HG02840 (cell line): ENCODE measurements around the gene MNT.

Source experiments
- ATAC-seq: cut with Tn5 transposase; IDR thresholded peaks from one replicate; pipeline ENCODE4 v1.9.1; 2021; ENCODE audit warnings: mild to moderate bottlenecking, moderate library complexity, moderate number of reproducible peaks; ENCODE audit not compliant: unreplicated experiment, low FRiP score

Gene MNT

DNA sequence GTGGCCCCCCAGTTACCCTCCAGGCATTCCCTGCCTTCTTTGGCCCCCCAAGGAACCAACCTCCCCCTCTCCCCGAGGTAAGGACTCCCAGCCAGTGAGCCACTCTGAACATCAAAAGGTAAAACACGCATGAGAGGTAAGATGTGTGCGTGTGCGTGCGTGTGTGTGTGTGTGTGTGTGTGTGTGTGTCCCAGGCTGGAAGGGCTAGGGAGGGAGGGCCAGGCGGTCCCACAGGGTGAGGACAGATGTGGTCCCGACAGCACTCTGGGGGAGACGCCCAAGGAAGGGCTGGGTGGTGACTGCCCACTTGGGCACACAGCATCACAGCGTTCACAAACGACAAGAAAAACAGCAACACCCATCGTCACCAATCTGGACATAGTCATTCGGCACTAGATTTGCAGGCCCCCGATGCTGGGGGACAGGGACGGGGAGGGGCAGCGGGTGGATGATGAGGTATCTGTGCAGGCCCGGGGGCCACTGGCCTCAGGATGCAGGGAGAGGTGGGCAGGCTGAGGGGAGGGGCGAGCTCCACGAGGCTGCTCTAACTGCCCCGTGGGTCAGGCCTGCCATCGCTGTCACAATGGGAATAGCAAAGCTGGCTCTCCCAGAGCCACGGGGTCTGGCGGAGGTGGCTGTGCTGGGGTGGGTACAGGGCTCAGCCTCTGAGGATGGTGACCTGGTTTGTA is 16.3 kb downstream of the MNT start:
- no peak for ATAC-seq

DNA sequence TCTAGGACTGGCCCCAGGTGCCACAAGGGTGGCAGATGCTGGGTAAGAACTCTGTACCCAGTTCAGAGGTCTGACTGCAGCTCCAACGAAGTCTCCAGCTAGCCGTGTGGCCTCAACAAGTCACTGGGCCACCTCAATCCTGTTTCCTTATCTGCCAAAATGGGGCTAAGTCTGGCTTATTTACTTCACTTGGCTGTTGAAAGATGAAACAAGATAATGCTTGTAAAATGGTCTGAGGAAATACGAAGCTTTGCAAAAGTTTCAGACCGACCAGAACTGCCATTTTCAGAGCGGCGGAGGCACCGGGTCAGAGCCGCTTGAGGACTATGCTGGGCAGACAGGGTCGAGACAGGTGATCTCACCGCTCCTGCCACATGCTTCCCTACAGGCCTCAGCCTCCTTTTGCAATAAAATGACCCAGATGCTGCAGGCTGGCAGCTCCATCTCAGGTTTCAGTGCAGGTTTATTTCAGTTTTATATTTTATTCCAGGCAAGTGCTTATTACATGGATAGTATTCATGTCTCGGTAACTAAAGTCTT is 17.2 kb downstream of the MNT start:
- no peak for ATAC-seq

DNA sequence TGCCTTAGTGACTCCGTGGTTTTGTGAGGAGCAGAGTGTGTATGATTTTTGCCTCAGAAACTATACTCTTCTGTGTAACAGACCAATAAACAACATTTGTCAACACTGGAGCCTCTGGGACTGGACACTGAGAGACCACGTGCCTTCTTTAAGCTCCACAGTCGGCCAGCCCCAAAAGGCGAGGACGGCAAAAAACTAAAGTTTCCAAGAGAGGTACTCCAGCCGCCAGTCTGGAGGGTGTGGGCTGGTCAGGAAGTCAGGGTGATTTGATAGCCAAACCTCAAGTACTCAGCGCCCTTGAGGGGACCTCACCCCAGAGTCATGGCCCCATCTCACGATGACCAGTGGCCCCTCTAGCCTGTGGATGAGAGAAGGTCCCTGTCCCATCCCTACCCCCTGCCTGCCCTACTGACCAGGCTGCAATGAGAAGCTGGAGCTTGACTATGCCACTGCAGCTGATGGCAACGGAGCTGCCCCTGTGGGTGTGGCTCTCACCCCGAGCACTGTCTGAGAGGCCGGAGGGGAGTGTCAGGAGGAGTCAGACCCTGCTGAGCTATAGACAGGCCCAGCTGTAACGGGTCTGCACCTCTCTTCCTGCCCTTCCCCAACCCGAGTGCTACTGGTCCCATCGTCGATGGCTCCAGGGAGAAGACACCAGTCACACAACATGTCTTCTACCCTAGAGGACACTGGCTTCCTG is 19.8 kb downstream of the MNT start:
- no peak for ATAC-seq

DNA sequence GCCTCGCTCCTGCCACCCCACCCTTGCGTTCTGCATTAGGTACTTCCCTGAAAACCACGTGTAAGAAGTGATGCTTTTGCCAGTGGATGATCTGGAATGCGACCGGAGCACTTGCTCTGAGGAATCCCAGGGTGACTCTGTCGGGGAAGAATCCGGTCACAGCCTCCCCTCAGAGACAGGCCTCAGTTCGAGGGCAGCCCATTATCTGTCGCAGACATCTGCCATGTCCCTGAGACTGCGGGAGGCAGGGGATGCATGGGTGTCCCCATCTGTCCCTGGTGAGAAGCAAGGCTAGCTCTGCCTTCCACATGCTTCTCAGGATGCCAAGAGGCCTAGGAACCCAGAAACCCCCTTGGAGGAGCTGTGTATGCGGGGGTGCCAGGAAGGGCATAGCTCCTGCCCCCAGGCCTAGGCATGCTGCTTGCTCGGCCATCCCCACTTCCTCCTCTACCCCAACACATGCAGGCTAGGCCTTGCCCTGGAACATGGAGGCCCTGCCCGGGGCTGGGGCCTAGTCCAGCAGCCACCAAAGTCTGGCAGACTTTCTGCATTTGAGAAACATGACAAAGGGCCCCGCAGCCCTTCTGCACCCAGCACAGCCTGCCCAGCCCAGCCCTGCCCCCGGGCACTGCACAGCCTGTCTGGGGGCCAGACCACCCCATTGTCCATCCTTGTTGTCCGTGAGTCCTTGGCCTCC is 20.5 kb downstream of the MNT start:
- no peak for ATAC-seq

DNA sequence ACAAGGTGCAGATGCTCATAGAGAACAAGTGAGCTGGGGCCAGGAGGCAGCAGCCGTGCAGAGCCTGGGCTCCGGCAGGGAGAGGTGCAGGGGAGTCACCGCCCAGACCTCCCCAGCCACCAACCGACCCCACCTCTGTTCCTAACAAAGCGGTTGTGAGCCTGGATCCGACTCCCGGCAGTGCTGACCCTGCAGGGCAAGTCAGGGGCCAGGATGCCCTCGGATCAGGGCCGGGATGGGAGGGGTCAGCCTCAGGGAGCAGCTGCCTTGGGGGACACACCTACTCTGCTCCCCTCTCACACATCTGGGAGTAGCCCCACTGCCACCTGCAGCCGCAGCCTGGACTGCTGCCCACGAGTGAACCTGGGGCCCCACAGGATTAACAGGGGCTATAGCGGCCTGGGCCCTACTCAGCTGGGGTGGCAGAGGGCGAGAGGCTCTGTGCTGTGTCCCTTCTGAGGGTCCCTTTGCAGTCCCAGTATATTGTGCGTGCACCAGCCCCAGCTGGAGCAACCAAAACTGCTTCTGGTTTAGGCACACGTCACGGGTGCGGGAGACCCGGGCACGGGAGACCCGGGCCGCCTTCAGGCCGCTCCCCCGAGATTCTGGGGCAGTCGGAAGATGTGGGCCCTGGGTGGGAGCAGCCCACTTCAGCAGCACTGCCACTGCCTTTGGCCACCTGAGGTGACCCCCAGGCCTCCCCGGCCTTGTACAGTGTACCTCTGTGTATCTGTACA is 21.2 kb downstream of the MNT start:
- no peak for ATAC-seq

DNA sequence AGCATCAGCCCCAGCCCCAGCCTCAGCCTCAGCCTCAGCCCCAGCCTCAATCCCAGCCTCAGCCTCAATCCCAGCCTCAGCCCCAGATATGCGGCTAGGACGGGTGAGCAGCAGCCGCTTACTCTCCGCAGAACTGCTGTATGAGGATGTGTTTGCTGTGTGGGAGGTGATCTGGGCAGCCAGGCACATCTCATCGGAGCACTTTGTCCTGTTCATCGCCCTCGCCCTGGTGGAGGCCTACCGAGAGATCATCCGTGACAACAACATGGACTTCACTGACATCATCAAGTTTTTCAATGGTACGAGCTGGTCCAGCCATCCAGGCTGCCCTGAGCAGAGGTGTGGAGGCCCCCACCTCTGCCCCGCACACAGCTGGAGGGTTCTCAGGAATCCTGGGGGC is 22.0 kb downstream of the MNT start:
- no peak for ATAC-seq

DNA sequence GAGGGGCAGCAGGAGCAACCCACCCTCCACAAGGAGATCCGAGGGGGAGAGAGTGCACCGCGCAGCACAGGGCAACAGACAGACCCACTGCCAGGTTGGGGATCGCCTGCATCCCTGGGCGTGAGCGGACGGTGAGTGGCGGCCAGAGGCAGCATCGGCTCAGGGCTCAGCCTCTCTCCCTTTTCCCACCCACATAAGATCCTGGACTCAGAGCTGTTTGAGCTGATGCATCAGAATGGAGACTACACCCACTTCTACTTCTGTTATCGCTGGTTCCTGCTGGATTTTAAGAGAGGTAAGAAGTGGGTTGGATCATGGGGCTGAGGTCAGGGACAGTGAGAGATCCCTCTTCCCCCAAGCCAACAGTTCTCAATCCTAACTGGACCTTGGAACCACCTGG is 23.2 kb downstream of the MNT start:
- ATAC-seq: no peak

DNA sequence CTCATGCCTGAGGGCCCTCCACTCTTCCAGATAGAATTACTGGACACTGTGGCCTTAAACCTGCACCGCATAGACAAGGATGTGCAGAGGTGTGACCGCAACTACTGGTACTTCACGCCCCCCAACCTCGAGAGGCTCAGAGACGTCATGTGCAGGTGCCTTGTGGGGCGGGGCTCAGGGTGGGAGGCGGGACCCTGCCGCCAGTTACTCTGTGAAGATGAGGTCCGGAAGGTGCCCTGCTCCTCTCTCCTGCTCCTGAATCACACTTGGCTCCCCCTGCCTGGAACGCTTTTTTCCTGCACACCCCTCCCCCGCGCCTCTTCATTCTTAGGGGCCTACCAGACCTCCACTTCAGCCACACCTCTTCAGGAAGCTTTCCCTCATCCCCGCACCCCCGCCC is 24.8 kb downstream of the MNT start:
- no peak for ATAC-seq

DNA sequence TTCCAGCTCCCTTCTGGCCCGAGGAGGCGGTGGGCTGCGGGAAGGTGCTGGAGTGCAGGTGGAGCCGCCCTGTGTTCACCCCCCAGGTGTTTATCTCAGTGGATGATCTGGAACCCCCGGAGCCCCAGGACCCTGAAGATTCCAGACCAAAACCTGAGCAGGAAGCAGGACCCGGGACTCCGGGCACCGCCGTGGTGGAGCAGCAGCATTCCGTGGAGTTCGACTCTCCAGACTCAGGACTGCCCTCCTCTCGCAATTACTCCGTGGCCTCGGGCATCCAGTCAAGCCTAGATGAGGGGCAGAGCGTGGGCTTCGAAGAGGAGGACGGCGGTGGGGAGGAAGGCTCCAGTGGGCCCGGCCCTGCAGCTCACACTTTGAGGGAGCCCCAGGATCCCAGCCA is 25.5 kb downstream of the MNT start:
- ATAC-seq: no peak

DNA sequence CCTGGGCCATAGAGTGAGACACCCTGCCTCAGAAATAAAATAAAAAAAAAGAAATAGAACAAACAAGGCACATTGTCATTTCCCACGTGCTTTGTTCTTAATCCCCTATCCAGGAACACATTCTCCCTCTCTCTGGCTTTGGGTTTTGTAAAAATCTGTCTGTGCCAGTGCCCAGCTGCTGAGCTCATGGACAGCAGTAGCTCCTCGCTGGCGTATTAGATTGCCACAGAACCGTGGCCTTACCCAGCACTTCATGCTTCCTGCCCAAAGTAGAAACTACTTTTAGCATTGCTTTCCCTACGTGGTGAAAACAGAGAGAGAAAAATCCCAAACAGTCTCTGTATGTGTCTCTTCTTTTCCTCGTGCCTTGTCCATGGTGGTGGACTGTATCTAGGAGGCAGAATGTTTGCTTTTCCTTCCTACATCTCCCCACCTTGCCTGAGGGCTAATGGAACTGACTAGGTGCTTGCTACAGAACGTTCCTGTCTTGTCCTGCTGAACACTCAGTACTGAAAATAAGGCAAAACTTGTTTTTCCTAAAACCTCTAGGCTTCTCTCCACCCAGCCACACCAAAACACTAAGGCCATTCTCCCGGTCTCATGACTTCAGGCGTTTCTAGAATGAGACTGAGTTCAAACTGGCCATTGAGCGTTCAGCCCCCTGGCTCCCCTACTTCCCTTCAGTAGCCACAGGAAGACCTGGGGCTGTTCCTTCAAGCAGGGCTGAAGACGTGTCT is 26.1 kb downstream of the MNT start:
- ATAC-seq: no peak

DNA sequence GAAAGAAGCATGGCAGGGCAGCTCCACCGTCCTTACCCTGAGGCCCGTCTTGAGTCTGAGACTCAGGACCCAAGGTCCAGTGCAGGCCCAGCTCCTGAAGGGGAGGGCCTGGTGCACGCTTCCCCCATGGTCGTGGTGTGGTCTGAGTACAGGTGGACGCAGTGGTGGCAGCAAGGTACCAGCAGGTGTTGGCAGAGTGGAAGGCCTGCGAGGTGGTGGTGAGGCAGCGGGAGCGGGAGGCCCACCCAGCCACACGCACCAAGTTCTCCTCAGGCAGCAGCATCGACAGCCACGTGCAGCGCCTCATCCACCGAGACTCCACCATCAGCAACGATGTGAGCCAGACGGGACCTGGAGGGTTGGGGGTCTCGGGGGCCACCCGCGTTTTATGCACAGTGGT is 27.7 kb downstream of the MNT start:
- no peak for ATAC-seq

DNA sequence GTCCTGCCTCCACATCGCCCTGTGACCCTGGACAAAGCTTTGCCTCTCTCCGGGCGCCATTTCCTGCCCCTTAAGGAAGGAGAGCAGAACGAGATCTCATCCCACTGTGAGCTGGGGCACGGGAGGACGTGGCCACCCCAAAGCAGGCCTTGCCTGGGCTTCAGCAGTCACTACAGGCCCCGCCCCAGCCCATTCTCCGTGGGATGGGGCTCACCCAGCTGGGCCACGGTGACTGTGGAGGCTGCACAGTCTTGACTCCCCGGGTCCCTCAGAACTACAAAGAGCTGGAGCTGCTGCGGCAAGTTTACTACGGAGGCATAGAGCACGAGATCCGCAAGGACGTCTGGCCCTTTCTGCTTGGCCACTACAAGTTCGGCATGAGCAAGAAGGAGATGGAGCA is 28.2 kb downstream of the MNT start:
- ATAC-seq: no peak

DNA sequence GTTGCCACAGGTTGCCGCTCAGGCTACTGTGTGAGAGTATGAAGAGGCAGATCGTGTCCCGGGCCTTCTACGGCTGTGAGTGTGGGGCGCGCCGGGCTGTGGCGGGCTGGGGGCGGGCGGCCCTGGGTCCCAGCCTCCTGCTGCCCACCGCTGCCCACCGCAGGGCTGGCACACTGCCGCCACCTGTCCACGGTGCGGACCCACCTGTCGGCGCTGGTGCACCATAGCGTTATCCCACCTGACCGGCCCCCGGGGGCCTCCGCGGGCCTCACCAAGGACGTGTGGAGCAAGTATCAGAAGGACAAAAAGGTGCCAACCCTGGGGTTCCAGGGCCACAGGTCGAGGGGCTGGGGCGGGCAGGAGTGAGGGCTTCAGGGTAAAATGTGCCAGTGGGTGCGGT is 28.7 kb downstream of the MNT start:
- no peak for ATAC-seq

DNA sequence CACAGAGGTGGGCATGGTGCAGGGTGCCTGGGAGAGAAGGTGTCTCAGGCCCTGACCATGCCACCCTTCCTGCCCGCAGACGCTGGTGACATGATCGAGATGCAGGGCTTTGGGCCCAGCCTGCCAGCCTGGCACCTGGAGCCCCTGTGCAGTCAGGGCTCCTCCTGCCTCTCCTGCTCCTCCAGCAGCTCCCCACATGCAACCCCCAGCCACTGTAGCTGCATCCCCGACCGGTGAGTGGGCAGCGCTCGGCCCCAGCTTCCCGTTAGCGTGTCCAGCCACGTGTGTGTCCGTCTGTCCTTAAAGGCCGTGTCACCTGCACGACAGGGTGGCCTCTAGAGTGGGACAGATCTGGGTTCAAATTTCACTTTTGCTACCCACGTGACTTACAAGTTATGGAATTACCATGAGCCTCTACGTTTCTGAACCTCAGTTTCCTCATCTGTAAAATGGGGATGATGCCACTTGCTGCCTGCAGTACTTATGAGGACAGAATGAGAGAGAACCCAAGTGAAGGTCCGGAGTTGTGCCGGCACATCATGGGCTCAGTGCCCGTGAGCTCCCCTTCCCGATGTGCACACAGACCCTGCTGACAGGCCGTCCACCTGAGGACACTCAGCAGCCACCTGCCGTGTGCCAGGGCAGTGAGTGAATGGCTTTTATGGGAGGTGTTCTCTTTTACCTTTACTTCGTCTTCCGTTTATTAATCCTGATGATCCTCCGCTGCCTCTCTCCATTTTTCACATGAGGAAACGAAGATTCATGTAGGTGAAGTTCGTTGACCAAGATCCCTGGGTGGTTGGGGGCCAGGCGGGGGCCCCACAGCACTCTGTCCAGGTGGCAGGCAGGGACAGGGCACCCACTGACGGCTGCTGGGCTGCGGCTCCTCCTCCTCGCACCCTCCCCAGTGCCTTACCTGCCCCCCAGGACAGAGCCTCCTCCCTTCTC is 29.4 kb downstream of the MNT start:
- ATAC-seq: no peak

DNA sequence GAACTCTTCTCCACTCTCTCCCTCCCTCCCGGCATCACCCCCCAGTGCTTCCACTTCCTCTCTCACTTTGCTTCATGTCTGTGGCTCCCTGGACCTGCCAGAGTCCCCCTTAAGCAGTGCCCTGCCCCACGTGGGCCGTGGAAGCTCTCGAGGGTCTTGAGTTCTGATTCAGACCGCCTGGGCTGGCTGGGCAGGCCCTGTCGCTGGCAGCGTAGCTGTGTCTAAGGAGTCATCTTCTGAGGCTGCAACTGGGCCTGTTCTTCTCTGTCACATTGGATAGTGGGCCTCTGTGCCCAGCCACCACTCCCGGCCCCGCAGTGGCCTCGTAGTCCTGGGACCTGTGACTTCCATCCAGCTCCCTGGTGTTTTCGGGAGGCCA is 30.7 kb downstream of the MNT start:
- ATAC-seq: no peak

DNA sequence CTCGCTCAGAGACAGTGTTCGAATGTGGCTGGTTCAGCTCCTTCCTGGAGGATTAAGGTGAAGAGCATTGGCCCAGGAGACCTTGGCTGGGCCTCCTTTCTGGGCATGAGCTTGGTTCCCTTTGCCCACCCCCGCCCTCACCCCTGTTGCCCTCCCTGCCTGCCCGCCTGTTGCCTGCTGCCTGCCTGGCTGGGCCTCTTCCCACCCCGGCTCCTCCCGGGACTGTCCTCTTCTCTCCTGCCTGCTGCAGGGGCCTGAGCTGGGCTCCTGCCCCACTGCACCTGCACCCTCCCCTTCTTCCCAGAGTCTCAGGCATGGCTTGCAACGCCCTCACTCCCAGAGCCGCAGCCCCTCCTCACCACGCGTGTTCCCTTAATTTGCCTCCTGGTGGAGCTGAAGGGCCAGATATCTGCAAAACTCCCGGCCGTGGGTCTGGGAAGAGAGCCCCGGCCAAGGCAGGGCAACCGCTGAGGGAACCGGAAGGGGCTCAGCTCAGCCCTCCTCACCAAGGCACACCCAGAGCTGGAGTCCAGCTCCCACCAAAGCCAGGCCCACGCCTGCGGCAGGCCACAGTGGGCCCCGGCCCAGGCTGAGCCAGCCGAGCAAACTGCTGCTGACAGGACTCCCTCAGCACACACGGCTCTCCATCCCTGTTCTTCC is 31.2 kb downstream of the MNT start:
- no peak for ATAC-seq

DNA sequence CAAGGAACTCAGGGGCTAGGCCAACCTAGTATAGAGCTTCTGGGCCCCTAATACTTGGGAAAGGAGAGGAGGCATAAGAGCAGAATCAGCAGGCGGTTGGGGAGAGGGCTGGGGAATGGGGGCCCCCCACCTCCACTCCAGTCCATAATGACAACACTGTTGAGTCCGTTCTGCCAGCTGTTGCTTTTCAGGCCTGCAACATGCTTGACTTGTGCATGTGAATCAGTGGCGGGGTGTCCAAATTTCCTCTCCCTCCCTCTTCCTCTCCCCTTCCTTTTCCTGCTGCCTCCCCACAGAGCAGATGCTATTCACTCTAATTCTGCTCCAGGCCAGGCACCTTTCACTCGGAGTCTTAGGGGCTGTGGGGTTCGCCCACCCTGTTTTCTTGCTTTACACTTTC is 31.8 kb downstream of the MNT start:
- ATAC-seq: no peak

DNA sequence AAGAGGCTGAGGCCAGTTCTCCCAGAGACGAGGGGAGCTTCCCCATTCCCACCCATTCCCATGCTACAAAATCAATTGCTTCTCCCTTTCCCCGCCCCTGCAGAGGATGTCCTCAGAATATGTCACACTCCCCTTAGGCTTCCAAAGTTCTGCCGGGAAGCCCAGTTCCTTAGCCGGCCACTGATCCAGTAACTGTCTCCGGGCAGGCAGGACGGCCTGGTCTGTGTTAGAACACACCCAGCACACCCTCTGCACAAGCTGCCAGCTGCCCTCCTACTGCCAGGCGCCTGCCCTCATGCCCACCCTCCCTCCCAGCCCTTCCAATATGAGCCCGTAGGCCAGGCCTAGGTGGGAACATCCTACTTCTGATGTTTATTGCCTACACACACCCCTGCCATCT is 32.5 kb downstream of the MNT start:
- no peak for ATAC-seq
